Measurements from ENCODE around the gene S100A4.
"Not testable (repeated sequence)": the region's sequence is repeated elsewhere in the genome, so short reads cannot be mapped to it uniquely, and the experiment has no call there.

Gene S100A4

DNA sequence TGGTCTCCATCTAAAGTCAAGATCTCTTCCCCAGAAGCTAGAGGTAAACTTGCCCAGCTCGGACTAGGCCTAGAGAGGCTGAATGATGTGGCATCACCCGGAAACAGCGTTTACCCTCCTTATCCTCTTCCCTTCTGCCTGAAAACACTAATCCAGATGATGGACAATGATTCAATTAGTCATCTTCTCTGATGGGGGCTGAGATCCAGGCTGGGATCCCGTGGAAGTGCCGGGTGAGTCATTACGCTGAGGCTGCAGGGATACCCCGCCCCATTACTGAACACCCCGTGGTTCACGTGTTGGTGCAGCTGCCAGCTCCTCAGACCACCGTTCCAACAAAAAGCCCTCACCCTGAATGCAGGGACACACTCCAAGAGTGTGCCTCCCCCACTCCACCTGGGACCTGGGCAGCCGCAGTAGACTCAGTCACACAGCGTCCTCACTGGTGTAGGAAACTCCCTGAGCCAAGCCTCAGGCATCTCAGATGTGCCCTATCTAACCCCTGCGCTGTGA, 11.9 kb downstream of the S100A4 start:
- DNase-seq (ENCODE audit: low spot score), result no peak

DNA sequence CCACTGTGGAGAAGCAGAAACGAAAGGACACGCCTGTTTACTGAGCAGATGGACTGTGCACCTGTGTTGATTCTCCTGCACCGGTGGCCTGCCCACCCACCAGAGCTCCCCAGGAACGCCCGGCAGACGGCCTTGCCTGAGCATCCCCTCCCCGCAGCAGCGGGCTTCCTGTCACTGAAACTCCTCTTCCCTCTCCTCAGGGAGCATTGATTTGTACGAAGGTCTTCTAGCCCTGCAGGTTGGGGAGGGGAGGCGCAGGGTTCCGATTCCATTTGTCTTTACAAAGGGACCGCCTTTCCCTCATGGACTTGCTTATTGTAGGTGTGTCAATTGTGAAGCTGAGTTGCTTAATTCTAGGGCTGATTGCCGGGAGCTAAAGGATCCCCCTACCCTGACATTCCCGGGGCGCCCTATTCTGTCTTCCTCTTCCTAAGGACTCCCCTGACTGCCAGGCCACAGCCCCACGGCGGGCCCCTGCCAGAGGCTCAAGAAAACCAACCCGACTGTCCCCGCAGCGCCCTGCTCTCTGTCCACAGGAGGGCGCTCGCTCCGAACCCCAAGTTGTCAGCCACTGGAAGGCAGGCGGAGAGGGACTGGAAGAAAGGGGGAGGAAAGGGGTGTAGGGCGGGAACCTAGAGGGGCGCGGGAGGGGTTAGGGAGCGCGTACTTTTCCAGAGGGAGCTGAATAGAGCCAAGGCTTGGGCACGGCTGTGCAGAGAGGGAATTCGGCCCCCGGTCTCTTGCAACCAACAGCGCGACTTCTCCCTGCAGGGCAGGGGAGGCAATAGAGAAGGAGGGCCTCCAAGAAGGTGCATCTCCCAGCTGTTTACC, 12.6 kb downstream of the S100A4 start:
- peak; percentile 94 for DNase-seq (ENCODE audit: low spot score)

DNA sequence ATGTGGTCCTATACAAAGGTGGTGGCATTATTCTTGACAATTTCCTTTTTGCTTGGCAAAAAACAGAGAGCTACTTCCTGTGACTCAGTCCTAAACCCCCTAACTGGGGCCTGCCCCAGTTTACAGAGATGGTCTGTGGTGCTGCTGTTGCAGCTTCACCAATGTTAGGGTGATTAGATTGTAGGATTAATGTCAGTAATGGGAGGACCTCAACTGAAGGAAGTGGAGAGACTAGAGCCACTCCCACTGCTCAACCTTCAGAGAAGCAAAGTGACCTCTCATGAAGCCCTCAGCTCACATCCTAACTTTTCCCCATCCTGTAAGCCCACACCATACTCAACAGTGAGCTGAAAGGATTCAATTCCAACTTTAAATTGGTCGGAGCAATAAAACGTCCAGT, 13.4 kb downstream of the S100A4 start:
- no peak for DNase-seq (ENCODE audit: low spot score)

DNA sequence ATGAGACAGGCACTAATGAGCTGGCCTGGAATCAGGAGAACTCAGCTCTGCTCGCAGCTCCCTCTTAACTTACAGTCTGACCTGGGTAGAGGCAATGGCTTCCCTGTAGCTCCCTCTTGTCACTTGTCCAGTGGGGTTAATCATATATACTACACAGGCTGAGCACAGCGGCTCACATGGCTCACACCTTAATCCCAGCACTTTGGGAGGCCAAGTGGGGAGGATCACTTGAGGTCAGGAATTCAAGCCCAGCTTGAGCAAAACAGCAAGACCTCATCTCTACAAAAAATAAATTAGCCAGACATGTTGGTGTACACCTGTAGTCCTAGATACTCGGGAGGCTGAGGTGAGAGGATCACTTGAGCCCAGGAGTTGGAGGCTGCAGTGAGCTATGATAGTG, 14.0 kb downstream of the S100A4 start:
- DNase-seq (ENCODE audit: low spot score), result no peak

DNA sequence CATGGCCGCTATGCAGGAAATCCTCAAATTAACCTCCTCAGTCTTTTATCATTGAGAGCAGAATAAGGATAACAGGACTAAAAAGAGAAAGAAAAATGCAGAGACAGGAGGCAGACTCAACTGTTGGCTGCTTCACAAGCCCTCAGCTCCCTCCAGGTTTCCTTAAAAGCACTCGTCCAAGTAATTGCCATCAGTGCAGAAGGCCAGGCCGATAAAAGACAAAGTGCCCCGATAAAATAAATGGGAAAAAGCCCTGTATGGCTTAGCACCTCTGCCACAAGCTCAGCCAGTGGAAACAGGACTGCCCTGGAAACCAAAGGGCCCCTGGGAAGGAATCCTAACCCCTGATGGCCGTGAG, 17.9 kb downstream of the S100A4 start:
- no peak for DNase-seq (ENCODE audit: low spot score)

DNA sequence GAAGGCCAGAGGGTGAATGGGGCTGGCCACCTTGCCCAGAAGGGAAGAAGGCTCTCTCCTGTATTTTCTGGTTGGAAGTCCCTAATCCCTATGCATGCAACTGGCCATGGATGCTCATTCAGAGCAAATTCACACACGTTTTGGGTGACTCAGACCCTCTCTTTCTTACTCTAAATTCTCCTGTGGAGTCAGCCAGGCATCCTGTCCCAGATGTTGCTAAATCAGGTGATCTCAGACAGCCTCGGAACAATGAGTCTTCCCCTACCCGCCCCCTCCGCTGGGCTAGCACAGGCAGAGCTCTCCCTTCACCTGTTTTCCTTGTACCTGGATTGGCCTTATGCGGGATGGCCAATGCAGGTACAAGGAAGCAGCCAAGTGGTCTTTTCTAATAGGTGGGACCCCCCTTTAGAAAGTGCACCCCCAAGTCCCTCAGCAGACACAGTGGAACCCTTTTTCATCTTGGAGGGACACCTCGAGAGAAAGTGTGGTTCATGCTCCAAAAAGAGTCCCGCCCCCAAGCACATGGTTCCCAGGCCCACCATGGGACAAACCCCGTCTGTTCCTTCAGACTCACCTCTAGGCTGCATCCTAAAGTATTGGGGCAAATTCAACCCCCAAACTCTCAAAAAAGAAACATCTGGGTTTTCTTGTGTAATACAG, 18.5 kb downstream of the S100A4 start:
- DNase-seq (ENCODE audit: low spot score), result no peak

DNA sequence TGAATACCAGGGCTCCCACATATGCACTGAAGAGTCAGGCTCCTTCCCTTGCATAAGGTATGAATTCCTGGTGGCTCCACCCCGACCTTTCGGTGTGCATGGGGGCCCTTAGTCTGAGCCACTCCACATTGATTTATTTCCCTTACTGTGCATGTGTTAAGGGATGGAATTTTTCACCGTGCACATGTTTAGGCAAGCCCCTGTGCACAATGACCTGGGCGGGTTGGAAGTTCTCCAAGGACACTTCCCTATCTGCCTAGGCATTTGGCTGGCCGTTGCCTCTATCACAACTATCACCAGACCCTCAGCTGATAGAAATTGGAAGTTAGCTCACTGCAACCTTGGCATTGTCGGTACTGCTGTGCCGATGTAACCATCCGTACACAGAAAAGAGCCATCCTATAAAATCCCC, 19.5 kb downstream of the S100A4 start:
- DNase-seq (ENCODE audit: low spot score), result no peak

DNA sequence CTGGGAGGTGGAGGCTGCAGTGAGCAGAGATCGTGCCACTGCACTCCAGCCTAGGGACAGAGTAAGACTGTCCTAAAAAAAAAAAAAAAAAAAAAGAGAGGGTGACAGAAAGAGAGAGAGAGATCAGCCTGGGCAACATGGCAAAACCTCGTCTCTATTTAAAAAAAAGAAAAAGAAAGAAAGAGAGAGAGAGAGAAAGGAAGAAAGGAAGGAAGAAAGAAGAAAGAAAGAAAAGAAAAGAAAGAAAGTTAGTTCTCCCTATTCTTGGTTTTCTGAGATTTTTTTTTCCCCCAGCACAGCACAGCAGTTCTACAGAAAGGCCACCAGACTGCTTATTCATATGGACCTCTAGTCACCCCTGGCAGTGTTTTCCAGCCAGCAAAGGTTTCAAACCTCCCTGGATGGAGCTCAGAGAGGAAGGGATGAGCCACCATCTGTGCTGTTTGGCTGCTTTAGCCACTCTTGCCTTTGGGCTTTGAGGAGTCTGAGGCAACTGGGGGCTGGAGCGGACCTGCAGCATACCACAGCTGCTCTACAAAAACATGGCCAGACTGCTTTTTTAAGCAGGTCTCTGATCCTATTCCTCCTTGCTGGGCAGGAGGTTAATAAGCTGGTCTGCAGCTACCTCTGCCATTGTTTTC, 20.4 kb downstream of the S100A4 start:
- peak; percentile 91 for DNase-seq (ENCODE audit: low spot score)

DNA sequence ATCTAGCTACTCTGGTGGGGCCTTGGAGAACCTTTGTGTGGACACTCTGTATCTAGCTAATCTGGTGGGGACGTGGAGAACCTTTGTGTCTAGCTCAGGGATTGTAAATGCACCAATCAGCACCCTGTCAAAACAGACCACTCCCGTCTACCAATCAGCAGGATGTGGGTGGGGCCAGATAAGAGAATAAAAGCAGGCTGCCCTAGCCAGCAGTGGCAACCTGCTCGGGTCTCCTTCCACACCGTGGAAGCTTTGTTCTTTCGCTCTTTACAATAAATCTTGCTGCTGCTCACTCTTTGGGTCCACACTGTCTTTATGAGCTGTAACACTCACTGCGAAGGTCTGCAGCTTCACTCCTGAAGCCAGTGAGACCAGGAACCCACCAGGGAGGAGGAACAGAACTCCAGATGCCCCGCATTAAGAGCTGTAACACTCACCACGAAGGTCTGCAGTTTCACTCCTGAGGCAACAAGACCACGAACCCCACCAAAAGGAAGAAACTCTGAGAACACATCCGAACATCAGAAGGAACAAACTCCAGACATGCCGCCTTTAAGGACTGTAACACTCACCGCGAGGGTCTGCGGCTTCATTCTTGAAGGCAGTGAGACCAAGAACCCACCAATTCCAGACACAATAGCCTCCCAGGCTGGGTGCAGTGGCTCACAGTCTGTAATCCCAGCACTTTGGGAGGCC, 23.1 kb downstream of the S100A4 start:
- DNase-seq (ENCODE audit: low spot score), result not testable (repeated sequence)

DNA sequence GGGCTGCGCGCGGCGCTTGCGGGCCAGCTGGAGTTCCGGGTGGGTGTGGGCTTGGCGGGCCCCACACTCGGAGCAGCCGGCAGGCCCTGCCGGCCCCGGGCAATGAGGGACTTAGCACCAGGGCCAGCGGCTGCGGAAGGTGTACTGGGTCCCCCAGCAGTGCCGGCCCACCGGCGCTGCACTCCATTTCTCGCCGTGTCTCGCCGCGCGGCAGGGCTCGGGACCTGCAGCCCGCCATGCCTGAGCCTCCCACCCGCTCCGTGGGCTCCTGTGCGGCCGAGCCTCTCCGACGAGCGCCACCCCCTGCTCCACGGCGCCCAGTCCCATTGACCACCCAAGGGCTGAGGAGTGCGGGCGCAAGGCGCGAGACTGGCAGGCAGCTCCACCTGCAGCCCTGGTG, 23.8 kb downstream of the S100A4 start:
- DNase-seq (ENCODE audit: low spot score), result not testable (repeated sequence)

DNA sequence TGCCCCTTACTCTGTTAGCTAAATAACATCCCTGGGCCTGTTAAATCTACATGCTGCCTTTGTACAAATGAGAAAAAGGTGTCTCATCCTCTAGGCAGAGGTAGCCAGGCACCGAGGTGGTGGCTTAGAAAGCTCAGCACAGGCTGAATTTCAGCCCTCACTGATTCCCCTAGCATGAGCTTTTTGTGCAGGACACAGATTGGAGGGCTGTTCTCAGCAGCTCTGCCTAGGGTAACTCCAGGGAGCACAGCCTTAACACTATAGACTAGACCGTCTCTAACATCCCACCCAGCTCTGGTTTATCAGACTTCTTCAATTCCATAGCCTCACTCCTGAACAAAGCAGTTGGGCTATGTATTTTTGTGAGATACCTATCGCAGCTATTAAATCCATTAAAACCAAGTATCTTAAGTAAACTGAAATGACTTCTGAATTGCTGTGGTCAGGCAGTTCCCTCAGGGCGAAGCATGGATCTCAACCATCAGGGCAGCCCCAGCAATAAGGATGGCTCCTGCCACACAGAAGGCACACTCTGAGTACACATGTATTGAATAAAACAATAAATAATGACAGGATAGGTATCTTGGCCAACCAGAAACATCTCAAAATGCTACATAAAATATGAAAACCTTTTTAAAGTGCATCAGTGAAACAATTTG, 24.7 kb downstream of the S100A4 start:
- DNase-seq (ENCODE audit: low spot score), result no peak

DNA sequence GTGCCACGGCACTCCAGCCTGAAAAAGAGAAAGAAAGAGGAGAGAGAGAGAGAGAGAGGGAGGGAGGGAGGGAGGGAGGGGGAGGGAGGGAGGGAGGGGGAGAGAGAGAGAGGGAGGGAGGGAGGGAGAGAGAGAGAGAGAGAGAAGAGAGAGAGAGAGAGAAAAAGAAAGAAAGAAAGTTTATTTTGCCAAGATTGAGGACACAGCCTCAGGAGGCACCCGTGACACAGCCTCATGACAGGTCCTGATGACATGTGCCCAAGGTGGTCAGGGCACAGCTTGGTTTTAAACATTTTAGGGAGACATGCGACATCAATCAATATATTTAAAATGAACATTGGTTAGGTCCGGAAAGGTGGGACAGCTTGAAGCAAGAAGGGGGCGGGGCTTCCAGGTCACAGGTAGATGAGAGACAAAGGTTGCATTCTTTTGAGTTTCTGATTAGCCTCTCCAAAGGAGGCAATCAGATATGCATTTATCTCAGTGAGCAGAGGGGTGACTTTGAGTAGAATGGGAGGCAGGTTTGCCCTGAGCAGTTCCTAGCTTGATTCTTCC, 25.4 kb downstream of the S100A4 start:
- DNase-seq (ENCODE audit: low spot score), result not testable (repeated sequence)

DNA sequence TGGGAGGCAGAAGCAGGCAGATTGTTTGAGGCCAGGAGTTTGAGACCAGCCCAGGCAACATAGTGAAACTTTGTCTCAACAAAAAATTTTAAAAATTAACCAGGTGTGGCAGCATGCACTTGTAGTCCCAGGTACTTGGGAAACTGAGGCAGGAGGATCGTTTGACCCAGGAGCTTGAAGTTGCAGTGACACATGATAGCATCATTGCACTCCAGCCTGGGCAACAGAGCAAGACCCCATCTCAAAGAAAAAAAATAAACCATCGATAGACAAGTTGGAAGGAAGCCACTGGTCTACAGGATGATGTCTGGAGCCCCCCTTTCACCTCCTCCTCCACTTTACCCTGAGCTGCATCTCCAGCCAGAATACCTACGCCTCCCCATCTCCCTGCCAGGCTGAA, 26.4 kb downstream of the S100A4 start:
- DNase-seq (ENCODE audit: low spot score), result no peak

DNA sequence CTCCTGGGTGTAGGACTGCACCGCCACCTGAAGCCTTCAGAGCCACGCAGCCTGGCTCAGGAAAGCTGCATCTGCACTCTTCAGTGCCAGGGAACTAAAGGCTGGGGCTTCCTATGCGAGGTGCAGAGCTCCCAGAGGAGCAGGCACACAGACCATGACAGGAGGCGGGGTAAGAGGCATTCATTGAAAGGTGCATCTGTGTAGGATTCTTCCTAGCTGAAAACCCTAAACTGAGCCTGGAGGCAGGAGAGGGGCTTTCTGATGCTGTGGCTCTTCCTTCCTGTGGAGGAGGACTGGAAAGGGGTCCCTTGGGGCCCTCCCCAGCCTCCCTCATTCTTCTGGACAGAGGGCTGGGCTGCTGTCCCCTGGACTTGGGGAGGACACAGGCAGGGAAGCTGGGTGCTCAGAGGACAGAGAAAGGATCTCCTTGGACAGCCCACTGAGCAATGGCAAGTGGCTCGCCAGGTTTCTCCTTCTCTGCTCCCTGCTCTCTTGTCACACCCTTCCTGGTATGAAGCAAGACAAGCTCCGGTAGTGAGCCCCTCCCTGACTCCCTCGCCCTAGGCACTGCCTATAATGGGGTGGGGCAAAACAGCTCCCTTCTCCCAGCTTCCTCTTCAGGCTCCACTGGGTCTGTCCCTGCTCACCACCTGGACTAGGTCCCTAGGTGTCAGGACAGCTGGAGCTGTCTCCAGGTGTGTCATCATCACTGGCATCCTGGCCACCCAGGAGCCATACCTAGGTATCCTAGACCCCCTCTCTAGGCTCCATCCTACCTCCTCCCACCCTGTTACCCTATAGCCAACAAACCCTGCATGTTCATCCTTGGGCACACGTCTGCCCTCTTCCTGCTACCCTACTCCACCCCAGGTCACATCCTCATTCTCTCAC, 29.9 kb downstream of the S100A4 start:
- DNase-seq (ENCODE audit: low spot score), result no peak

DNA sequence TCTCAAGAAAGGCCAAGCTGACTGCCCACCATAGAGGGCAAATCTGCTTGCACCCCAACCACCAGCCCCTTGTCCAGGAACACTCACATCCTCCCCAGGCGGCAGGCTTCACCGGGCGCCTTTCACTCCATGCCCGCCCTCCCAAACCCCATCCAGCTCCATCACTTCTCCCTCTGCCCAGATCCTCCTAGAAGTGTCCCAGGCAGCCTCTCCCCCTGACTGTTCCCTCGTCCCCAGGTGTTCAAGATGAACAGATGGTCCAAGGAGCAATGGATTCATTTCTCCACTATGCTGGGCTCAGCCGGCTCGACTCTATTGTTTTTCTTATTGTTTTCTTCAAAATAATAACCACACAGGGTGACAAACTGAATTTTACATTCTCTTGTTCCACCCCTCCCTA, 31.9 kb downstream of the S100A4 start:
- no peak for DNase-seq (ENCODE audit: low spot score)

DNA sequence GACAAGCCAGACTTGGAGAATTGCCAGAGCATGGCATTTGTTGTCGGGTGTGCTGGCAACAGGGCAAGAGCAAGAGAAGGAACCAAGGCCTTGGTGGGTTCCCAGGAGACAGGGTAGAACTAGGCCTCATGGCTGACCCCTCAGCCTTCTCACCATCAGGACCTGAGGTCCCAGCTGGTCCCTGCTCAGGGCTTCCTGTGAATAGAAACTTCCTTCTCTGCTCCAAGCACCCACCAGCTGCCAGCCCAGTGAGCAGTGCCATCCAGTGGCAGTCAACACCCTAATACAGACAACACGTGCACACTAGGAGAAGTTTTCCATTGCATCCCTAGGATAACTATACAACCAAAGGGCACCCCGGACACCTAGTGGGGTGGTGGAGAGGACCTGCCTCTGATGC, 32.6 kb downstream of the S100A4 start:
- DNase-seq (ENCODE audit: low spot score), result no peak

DNA sequence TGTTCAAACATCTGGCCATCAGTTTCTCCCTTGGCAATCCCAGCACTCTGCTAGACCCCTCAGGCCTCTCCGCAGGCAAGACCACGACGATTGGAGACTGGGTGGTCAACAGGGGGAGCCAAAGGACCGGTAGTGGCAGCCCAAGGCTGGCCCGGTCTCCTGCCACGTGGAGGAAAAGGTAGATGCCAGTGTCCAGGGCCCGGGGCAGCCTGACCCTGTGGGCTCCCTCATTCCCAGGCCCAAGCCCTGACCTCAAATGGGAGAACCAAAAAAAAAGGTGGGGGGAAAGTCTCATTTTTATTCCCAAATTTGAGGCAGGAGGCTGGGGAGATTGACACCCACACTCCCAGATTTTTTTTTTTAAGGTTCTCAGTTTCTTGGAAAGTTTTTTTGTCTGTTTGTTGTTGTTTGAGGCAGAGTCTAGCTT, 34.6 kb downstream of the S100A4 start:
- DNase-seq (ENCODE audit: low spot score), result peak; percentile 82

DNA sequence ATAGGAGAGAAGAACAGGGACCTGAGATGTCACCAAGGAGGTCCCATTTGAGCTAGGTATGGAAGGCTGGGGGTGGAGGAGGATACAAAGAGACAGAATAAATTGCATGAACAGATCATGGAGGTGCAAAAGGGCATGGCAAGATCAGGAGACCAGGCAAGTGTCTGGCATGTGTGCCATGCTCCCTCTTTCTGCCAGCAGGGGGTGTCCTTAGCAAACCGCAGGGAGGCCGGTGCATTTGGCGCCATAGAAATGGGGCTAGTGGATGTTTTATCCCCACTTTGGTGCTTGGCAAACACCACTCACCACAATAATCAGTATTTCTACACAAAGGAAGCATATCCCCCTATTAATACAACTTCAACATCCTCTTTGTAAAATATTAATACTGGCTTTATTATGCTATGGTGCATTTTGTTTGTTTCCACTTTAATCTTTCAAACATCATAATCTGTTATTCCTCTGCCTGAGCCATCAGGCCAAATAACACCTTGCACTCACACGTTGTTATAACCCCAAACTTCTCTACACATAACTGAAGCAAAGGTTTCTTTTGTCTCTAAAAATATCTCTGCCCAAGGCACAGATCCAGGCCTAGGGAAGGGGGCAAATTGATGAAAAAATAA, 35.8 kb downstream of the S100A4 start:
- DNase-seq (ENCODE audit: low spot score), result peak; percentile 20

DNA sequence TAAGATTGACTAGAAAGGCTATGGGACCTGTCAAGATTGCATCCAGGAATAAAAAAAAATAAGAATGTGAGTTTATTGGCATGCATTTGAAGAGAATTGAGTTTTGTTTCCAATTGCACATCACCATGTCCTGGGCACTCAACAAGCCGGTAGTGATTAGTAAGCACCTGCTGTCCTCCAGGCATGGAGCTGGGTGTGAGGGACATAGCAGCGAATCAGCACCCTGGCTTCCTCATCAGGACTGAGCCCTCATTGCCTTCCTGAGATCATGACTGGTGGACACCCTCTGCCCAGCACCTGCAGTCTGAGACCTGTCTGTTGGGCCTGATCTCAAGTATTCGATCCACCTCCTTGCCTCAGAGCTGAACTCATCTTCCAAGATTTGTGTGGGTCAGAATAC, 36.6 kb downstream of the S100A4 start:
- no peak for DNase-seq (ENCODE audit: low spot score)
